ENCODE measurements around the gene VAV1.

- TF ChIP-seq, protein P1, sequence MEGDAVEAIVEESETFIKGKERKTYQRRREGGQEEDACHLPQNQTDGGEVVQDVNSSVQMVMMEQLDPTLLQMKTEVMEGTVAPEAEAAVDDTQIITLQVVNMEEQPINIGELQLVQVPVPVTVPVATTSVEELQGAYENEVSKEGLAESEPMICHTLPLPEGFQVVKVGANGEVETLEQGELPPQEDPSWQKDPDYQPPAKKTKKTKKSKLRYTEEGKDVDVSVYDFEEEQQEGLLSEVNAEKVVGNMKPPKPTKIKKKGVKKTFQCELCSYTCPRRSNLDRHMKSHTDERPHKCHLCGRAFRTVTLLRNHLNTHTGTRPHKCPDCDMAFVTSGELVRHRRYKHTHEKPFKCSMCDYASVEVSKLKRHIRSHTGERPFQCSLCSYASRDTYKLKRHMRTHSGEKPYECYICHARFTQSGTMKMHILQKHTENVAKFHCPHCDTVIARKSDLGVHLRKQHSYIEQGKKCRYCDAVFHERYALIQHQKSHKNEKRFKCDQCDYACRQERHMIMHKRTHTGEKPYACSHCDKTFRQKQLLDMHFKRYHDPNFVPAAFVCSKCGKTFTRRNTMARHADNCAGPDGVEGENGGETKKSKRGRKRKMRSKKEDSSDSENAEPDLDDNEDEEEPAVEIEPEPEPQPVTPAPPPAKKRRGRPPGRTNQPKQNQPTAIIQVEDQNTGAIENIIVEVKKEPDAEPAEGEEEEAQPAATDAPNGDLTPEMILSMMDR (IDR thresholded peaks at IDR 0.05): no peak
- TF ChIP-seq EP300 (IDR thresholded peaks at IDR 0.05): no peak
Observed at GRCh38 chr19:6730941-6731670, 41.4 kb upstream of the VAV1 start.

Measured in ovary (tissue), 3 donors.